GM18517 (cell line): ENCODE results near the gene DCC.
"Not testable (repeated sequence)": the region's sequence is repeated elsewhere in the genome, so short reads cannot be mapped to it uniquely, and the experiment has no call there.

Experiments used
- ATAC-seq: cut with Tn5 transposase; IDR thresholded peaks from one replicate; pipeline ENCODE4 v1.9.1; 2021; ENCODE audit warnings: mild to moderate bottlenecking, moderate library complexity; ENCODE audit not compliant: unreplicated experiment

Gene DCC

DNA sequence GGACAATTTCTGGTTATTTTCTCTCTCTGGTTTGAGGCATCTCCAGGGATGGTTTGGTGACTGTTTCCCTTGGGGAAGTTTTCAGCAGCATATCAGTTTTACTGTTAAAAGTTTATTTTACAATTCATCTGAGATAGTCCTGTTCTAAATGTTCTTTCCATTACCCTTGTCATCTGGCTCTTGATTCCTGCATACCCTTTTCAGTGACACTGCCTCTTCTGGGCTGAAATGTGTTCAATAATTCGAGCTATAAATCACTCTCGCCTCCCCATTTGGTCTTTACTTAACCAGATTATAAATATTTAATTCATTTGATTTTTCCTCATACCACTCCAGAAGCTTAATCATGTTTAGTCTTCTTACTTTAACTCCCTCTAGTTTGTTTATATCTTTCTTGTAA, 9.5 kb downstream of the DCC start:
- no peak for ATAC-seq

DNA sequence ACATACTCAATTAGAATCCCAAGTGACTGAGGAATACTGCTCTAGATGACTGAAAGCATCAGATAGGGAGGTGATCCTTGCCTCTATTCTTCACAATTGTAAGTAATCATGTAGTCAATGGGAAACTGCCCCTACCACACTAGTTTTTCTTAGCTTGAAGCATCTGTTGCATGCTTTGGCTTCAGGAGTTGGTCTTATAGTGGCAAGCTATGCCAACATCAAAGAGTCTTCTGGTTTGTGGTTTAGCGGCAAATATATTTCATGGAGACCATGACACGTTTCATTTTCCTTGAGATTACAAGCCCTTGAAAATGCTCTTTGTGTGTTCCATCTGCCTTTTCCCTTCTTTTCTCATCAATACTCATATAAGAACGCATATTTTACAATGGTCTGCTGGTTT, 12.9 kb downstream of the DCC start:
- ATAC-seq, result no peak

DNA sequence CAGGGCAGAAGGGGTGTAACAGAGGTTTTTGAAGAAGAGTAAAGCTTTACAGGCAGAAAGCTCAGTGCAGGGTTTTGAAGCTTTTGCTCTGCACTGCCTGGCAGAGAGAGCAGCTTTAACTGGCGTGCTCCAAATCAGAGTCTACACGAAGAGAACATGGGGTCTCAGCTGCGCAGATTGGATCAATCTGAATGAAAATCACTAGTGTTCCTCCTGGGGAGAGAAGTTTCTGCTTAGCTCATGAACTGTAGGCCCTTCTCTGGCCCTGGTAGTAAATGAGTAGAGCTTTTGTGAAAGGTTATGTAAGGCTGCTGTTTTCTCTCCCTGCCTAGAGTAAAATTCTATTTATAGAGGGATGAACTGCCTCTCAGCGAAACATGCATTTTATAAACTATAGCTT, 13.6 kb downstream of the DCC start:
- no peak for ATAC-seq

DNA sequence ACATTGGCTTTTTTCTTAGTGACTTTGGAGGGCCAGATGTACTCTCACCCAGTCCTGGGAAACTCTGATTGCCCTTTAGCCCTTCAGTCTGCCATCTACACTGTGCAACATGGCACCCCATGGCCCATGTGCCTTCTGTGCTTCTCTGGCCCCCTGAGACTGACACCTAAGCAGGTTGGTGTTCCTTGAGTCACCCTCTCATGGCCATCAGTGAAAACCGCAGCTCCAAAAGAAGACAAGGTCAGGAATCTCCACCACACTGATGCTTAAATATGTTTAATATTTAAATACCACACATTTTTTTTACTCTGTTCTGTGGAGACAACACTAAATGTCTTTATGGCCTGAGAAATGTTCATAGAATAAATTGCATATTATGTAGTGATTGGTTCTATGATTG, 23.9 kb downstream of the DCC start:
- ATAC-seq, result no peak

DNA sequence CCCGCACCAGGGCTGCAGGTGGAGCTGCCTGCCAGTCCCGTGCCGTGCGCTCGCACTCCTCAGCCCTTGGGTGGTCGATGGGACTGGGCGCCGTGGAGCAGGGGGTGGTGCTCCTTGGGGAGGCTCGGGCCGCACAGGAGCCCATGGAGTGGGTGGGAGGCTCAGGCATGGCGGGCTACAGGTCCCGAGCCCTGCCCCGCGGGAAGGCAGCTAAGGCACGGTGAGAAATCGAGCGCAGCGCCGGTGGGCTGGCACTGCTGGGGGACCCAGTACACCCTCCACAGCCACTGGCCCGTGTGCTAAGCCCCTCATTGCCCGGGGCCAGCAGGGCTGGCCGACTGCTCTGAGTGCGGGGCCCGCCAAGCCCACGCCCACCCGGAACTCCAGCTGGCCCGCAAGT, 26.9 kb downstream of the DCC start:
- not testable (repeated sequence) for ATAC-seq

DNA sequence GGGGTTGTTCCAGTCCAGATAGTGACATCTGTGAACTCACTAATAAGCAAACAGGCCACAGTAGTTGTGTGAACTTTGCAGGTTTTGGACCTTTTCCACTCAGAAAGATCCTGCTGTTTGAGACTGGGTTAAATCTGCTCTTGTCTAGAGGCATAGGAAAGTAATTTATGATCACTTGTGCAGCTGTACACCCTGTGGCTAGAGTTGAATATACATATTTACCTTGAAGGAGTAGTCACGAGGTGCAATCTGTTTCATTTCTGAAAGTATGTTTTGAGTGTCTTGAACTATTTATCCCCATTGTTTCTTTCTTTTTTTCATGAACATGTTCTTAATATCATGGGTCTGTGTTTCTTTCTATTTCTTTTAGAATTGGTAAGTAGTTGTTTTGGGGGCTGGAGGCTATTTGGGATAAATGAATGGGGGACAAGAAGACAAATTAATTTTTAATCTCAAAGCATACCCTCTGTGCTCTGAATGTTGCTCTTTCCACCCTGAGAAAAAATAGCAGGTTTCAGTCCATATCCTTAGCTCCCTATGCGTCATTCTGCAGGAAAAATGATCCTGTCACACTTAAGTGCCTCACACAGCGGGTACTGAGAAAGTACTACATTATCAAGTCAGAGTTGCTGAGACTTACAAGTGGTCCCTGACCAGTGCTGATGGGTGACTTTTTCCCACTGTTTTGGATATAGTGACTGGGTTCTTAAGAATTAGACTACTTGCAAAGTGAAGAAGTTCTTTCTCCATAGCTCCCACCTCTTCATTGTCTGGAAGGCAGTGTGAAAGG, 28.2 kb downstream of the DCC start:
- no peak for ATAC-seq

DNA sequence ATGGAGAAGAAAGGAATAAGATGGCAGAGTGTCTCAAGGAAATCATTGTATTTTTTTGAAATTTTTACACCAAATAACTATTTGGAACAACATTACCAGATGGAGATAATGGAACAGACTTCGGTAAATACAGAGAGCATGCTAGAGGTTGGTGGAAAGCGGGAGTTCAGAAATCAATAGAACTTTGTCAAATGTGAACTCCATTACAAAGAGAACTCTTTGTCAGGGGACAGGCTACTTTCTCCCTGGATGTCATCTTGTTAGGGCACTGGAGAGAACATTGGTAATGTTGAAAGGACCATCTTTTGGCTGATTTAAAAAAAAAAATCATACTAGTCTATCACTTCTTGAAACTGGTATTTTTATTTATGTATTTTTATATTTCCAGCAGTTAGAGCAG, 30.8 kb downstream of the DCC start:
- ATAC-seq, result no peak

DNA sequence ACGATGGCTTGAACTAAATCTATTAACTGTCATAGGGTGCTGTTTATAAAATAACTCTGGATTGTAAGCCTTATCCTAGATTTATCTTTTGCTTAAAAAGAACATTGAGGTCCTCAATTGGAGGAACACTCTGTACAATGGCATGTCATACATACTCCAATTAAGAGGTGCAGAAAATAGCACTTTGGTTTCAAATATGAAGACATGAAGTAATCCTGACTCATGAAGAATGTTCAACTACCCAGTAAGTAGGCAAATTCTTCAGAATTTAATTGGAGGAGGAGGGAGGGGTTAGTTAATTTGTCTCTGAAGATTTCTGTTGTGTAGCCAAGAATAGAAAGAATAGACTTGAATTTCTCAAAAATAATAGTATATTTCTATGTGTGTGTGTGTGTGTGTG, 36.1 kb downstream of the DCC start:
- no peak for ATAC-seq

DNA sequence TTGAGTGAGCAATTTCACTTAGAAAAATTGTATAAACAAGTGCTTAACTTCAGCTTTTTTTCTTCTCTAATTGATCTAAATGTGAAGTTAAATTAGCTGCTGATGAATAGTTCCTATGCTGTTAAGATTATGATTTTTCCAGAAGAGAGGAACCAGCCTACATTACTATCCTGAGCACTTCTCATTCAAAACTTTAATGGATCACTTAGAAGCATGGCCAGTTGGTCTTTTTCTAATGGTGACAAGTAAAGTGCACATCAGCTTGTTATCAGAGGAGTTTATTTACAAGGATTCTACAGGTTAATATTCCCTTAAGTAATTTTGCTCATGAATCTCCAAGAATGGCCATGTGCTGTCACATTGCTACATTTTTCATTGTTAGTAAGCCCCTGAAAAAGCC, 37.1 kb downstream of the DCC start:
- ATAC-seq, result no peak

DNA sequence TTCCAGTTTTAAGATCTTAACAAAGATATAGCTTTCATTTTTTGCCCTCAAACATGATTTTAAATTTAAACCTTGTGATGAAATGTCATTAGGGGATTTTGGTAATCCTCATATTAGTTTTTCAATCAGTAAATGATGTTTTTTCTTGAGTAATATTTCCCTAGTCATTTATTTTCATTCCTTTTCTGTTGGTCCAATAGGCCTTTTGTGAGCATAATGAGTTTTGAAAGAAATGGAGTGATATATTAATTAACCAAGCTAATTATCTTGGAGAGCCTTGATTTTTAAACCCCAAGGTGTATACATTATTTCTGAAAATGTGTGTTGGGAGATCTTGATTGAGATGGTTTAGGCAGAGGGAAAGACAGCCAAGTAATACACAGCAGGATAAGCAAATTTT, 46.3 kb downstream of the DCC start:
- ATAC-seq, result no peak

DNA sequence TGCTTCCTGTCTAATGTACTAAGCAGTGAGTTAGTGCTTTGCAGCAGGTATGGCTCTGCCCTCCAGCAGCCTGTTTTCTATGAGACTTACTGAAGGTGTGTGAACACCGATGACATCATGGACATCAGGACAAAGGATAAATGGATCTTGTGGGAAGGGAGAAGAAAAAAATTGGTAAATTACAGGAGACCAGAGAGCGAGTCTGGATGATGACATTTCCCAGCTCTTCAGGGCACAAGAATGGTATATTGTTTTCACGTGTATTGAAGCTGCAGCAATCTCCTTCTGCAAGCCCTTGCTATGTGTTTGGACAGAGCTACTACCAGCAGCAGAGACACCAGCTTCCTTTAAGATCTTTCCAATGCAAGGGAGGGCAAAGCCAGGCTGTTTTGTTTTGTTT, 47.2 kb downstream of the DCC start:
- no peak for ATAC-seq

DNA sequence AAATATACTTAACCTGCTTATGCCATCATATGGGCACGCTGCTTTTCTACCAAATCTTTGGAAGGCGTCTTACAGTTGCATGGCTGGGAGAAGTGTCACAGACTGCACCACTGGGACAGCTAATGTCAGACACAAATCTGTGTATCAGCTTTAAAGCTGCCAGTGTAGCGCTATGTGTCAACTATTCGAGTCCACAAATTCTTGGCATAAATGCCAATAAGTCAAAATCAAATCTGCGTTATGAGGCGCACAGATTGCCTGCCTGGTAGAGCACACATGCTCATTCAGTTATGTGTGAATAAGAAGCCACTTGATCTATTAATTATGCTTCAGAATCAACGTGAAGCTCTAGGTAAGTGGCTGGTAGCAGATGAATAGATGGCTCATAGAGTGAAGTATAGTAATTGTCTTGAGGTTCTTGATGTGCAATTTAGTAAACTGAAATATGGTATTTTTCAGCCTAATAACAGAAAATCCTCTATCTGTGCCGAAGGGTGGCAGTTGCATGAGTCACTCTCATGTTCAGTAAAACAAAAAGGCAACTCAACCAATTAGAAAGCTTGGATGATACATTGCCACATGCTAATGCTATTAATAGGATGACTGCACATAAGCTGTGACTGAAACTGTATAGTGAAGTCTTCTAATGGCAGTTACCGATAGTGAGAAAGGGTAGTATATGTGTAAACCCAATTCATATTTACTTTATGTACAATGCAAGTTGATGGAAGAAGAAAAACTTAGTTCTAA, 52.0 kb downstream of the DCC start:
- peak; percentile 65 for ATAC-seq

DNA sequence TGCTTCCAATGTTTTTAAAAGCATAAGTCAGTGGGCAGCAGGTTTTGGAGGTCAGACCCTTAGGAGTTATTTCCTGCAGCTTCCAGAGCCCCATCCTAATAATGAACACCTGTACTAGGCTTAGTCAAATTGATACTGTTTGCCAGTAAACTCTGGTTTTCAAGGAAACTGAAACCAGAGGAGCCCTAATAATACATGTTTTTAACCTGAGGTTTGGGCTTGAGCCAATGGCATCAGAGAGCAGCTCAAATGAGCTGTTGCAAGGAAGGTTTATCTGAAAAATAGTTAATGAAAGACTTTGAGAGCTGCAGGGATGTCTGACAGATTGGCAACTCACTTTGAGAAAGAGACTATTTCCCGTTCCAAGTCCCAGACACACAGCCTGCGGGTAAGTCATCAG, 54.6 kb downstream of the DCC start:
- no peak for ATAC-seq

DNA sequence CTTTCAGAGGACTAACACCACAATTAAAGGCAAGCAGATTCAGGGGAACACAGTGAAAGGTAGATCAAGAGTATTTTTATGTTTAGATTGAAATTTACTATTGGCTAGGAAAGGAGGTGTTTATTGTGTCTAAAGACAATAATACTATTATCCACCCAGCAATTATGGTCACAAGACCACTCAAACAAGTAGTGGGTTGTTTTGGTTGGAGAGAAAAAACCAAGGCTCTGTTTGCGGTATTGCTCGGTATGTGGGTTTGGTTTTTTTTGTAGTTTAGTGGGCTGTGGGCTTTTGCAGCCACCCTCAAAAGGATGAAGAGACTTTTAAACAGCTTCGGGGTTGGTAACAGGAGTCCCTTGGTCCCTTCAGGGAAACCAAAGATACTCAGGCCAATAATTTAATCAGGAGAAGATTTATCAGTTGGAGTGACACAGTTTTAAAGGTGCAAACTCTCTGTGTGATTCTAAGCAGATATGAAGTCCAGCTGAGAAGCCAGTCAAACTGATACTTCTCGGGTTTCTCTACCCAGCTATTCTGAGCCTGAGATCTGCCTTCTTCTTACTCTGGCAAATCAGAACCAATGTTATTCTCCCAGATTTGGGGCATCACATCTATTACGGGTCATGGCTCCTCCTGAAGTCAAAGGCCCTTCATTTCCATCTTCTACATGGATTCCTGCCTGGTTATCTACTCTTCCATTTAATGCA, 55.3 kb downstream of the DCC start:
- ATAC-seq, result peak; percentile 70

DNA sequence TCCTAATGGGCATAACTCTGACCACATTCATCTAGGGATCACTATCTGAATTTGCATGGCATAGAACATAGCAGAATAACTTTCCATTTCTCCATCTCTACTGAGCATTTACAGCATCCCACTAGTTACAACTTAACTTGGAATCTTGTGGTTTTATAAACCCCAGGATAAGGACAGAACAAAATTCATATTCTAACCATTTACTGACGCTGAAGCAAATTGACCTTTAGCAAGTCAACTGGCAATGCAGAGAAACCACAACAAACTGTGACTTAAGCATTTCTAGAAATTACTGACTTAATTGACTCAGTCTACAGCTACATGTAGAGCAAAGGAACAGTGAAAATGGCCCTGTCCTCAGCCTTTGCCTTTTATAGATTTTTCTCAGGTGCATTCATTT, 61.2 kb downstream of the DCC start:
- no peak for ATAC-seq

DNA sequence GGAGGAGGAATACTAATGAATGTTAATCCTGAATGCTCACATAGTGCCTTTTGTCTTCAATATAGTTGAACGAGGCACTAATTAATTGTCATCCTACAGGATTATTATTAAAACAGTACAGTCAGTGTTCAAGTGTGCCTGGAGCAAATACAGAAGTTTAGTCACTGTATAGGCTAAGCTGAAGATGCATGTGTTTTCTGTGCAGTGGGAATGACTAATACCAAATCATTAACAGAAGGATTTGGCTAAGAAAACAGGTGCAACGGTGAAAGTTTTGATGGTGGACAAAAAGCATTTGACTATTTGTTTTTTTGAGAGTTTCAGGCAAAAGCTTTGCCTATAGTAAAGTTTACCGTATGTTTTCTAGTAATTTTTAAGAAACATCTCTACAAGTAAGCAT, 62.8 kb downstream of the DCC start:
- no peak for ATAC-seq

DNA sequence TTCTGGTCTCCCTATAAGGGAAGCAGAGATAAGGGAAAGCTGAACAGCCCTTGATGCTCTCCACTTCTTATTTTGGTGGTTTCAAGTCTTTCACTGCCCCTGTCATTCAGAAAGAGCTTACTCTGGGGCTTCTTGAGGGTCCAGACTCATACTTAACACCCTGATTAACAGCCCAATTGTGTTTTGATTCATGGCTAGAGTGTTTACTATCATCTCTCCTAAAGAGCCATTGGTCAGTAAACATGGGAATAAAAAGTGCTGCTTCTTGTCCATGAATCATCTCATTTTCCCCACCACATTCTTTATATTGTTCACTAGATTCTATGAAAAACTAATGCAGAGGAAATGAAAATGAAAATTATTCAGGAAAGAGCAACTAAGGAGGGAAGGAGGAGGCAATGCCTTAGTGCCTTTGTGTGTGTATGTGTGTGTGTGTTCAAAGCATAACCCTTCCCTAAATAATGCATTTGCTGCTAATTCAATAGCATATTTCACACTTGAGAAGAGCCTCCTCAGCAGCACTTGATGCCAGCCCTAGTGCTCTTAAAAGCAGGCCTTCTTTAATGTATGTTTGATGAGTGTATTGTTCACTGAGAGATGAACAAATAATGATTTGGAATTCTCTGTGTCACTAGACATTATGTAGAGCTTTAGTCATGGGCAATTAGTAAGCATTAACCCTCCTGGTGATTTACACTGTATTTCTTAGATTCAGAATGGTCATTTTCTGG, 63.5 kb downstream of the DCC start:
- no peak for ATAC-seq

DNA sequence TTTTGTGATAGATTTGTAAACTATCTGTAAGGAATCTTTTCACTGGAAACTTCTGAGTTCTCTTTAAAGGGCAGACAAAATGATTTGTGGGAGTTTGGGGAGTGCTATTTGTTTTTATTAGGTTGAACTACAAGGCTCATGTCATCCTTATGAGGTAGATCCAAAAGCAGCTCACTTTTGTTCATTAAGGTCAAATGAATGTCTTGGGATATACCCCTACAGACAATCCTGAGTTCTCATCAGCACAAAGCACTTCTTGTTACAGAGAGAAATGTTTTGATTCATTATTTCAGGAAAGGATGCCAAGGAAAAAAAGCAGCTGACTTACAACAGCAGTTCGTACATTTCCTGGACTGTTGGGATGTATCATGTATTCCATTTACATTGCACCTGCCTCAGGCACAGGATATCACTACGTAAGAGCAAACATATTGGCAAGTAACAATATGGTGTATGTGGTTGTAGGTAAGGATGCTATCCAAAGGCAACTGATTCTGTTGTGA, 68.9 kb downstream of the DCC start:
- ATAC-seq, result no peak

DNA sequence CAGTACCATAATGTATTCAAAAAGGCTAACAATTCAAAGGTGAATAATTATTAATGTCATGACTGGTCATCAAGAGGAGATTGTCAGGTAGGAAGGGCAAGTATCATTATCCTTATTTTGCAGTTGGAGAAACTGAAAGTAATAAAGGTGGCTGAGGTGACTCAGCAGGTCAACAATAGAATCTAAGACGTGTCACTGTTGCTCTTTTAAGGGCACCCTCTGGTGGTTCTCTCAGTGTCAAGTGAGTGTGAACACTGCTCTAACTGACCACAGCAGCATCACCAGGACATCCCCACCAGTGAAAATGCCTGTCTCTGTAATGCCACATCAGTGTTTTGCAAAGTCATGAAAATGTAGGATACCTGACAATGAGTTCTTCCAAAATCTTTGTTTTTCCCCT, 69.7 kb downstream of the DCC start:
- peak; percentile 96 for ATAC-seq

DNA sequence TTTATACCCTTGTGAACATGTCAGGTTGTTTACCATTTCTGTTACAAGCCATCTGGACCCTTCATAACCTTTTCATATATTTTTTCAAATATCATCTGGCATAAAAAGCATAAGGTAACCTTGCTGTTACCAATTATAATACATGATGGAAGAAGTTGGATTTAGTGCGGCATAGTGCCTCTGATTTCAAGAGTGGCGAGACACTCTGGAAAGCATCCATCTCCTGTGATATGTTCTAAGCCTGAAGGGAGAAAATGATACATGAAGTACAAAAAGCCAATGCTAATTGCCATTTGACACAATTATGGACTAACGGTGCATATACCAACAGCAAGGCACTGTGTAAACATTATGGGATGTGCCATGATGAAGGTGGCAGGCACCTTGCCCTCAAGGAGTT, 75.1 kb downstream of the DCC start:
- no peak for ATAC-seq

DNA sequence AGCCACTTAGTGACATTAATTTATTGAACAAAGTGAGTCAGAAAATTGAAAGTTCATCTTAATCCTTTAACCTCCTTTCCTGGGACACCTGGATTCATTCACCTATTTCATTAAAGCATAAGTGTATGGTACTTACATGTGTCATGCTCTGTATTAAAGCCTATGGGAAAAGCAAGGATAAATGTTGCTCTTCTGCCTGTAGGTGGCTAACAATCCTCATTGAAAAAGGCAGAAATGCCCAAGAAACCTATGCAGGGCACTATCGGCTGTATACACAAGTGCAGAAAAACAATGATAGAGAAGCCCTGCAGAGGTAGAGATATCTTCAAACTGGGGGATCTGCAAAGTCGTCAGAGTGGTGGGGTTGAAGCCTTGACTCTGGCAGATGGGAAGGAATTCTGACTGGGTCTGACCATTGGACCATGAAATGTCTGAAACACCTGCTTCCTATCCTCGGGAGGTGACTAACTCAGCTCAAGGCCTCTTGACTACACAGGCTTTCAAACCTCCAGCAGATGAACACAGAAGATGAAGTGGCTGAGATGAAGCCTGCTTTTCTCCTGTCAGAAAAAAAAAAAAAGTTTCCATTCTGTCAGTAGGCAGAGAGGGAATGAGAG, 83.1 kb downstream of the DCC start:
- no peak for ATAC-seq
